DMS114 treated with DMSO at 0.1 percent for 48 hours (cell line): ENCODE data around the gene S100A9.
"Not testable (repeated sequence)": the region's sequence is repeated elsewhere in the genome, so short reads cannot be mapped to it uniquely, and the experiment has no call there.

Experiments used
- DNase-seq: peaks from one replicate; lab custom pipeline; 2025; ENCODE audit not compliant: unreplicated experiment; lab: John Stamatoyannopoulos, UW

S100A9 gene

GRCh38 chr1:153404768-153405167, 47.1 kb downstream of the S100A9 start:
- no peak for DNase-seq

DNA sequence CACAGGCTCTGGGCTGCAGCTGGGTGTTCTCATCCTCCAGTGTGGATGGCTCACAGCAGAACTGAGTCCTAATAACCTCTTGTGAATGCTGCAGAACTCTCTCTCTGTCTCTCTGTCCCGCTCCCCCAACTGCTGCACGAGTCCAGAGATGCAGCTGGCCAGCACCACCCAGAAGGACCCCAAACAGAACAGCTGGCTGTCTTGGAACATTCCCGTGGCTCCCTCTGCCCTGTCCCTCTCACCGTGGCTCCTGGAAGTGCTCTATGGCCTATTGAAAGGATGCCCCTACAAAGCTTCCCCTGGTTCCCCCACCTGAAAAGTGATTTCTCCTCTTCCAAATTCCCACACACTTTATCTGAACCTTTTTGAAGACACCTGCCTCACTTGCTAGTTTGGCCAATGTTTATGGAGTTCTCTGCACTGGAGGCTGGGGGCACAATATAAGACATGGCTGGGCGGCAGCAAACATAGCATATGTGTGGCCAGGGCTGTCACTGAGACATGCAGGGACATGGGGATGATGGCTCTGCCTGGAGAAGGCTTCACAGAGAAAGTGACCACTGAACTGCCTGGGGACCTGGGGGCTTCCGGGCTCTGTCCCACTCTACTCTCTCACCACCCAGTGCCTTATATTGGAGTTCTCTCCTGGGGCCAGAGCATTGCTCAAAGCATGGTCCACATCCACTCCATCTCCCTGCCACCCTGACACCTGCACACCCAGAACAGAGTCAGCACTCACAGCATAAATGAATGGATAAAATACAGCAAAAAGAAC, 48.4 kb downstream of the S100A9 start:
- DNase-seq, result not testable (repeated sequence)

- DNase-seq, result not testable (repeated sequence)
Observed at GRCh38 chr1:153407274-153407673, 49.6 kb downstream of the S100A9 start.
